A204.1 (cell line): ENCODE results near the gene SCG3.

ENCODE experiments used
- FAIRE-seq: peaks from 2 replicates; lab custom pipeline; 2012; peaks lifted over from hg19 to GRCh38; lab: Jason Lieb, UNC

The SCG3 gene

GRCh38 chr15:51727141-51727897 is 46.0 kb downstream of the SCG3 start:
- no peak for FAIRE-seq

- no peak for FAIRE-seq
Observed at GRCh38 chr15:51731549-51732267, 50.4 kb downstream of the SCG3 start.

DNA sequence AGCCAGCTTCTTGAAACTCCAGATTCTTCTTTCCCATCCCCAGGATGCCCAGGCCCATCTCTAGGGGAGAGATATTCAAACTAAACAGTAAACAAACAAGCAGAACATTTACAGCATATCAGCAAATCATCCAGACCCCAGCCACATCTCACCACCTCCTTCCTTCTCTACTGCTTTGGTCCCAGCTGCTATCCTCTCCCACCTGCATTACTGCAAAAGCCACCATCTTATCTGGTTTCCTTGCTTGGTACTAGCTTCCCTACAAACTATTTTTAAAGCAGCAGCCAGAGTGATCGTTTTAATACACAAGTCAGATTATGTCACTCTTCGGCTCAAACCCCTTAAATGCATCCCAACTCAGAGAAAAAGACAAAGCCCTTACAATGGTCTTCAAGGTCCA is 51.3 kb downstream of the SCG3 start:
- FAIRE-seq: no peak

DNA sequence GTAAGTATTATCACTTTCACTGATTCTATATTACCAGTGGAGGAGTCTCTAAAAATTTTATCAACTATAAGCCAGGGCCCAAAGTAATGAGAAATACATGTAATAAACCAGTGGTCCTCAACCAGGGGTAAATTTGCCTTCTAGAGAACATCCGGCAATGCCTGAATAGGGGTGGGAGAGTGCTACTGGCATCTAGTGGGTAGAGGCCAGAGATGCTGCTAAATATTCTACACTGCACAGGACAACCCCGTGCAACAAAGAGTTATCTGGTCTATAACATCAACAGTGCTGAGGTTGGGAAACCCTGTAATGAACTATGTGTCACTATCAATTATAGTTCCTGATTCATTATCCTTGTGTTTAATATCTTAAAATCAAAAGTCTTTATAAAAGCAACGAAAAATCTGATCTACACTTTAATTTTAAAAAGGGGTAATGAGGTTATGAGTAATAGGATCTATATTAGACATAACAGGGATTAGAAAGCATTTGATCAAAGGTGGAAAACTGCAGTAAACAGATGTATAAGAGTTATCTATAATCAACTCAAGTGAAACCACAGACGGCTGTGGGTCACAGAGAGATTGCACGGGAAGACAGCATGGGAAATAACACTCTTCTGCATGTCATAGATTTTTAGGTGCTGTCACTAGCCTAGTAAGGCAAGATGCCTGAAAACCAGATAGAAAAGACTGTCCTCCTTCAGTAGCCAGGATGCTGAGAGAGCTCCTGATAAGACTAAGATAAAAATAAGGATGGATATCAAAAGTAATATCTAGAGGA is 54.1 kb downstream of the SCG3 start:
- FAIRE-seq: no peak

DNA sequence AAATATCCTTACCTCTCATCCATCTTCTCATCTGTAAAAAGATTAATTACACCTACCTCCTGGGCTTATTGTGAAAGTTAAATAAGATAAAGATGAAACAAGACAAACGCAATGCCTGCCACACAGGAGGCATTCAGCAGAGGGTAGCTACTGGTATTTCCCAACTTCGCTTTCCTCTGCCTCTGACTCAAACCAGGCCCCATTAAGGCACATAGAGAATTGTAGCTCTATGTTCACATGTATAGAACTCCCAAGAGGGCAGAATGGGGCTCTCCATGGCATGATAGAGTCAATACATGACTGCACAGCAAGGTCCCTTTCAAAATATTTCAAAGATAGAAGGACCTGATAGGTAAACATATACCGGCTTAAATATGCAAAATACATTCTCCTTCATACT is 54.8 kb downstream of the SCG3 start:
- FAIRE-seq: no peak

DNA sequence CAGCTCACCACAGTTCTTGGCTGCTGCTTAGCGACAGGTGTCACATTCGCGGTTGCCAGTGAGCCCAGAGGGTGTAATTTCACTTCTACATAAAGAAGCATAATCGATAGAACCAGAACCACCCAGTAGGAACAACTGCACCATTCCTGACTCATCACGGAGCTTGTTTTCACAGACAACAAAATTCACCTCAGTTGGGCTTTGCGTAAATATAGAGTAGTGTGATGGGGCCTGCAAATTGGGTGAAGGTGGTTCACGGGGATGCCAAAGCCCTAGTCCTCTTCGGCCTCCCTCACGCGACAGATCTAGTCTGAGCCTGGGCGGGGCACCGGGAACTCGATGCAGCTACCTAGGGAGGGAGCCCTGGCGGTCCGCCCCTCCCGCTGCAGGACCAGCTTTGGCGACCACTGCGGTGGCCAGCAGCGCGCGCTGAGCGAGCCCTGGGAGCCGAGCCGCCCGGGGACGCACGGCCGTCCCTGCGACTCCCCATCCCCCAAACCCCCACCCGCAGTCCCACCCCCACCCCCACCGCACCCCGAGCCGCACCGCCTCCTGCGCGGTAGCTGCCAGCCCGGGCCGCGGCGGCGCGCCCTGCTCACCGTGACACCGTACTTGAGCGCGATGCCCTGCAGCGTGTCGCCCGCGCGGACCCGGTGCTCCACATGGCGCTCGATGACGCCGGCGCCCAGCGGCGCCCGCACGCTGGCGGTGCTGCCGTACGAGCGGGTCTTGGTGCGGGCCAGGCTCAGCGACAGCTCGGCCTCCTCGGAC is 55.6 kb downstream of the SCG3 start:
- FAIRE-seq: no peak

DNA sequence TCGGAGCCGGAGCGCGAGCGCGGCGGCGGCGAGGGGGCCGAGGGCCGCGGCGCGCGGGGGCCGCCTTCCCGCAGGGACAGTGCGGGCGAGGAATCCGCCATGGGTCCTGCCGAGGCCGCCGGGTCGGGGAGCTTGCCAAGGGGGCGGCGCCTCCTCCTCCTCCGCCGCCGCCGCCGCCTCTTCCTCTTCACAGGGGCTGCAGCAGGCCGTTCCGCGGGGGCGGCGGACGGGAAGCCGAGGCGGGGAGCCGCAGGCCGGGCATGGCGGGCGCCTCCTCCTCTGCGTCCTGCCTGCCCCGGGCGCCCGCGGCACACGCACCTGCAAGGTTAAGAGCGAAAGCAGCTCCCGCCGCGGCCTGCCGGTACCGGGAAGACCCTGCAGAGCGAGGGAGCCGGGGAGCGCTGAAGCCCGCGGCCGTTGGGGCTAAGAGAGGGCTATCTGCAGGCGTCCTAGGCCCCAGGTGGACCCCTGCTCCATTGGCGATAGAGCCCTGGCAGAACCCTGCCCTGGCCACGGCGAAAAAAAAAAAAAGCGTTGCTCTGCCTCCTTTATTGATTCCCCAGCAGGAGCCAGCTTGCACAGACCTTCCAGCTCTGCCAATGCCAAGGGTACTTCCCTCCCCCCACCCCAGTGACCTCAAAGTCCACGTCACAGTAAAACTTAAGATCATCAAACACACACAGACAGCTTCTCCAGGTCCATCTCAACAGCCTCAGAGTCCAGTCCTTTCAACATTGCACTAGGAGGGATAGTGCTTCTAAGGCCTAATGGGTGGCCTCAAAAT is 56.4 kb downstream of the SCG3 start, which contains the start of gene LYSMD2:
LYSMD2 (minus strand) TSS at position 134 of the 784 bp plus-strand sequence; CDS start at position 101, 33 bp downstream.
- no peak for FAIRE-seq

DNA sequence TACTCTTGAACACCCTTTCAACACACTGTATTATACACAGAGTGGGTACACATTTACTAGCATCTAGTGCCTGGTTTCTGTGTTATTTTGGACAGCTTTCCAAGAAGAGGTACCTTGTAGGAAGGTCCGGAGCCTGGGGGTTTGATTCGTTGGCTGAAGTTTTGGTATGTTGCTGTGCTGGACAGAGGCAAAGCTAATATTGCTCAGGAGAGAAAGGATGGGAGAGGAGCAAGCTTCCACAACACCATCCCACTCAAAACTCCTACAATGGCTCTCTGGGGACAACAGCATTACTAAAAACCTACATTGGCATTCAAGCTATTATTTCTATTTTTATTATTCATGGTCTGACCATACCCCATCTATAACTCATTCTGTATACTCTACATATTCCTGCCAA is 57.2 kb downstream of the SCG3 start:
- FAIRE-seq: no peak

GRCh38 chr15:51739061-51739712 is 57.9 kb downstream of the SCG3 start:
- no peak for FAIRE-seq

DNA sequence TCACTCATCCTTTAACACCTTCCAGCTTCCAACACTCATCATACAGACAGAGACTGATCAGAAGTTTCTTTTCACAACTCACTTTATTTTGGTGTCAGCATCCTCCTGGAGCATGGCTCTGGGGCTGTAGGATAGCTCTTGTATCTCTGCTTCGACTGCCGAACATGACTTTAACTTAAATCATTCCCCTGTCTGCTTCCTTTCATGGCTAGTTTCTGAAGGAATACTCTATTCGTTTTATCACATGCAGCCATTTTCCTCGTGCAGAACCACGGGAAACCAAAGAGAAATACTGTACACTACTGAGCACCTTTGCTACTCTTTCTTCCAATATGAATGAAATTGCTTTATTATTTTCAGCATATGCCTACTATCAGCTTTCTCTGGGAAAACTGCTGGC is 68.0 kb downstream of the SCG3 start:
- FAIRE-seq: no peak

GRCh38 chr15:51750186-51750585 is 68.9 kb downstream of the SCG3 start:
- FAIRE-seq: no peak

DNA sequence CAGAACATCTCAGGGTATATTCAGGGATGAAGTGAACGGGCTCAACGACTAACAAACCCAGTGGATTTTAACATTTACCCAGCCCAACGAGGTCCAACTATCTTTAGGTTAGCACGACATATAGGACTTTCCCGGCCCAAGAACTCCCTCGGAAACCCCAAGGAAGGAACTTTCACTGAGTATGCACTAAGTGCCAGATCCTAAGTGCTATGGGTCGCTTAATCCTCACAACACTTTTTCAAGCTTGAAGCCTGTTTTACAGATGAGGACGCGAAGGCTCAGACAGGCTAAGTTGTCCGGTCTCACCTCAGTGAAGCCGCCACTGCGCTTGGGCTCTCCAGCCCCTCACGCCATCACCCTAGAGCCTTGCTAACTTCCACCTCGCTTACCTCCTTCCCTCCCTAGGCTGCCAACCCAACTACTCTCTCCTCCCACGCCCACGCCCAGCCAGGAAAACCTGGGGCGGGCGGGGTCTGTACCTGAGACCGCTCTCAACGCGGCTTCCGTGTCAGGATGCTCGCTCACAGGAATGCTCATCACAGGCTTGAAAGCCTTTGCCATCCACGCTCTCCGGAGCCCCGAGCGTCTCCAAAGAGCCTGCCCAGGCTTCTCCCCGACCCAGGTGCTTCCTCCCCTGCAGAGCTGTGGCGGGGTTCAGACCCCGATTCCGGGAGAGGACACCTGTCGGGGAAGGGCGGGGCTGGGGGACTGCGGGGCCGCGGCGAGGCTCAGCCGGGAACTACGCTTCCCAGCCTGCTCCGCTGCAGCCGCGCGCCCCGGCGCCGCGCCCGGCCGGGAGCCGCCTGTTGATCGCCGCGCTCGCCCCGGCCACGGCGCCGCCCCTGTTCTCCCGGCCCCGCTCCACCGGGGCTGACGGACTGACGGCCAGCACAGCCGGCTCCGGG is 69.7 kb downstream of the SCG3 start, which contains the start of gene TMOD2:
TMOD2 (plus strand) TSS at position 806 of the 905 bp plus-strand sequence. CDS start 14,845 bp downstream, outside the sequence.
- no peak for FAIRE-seq

DNA sequence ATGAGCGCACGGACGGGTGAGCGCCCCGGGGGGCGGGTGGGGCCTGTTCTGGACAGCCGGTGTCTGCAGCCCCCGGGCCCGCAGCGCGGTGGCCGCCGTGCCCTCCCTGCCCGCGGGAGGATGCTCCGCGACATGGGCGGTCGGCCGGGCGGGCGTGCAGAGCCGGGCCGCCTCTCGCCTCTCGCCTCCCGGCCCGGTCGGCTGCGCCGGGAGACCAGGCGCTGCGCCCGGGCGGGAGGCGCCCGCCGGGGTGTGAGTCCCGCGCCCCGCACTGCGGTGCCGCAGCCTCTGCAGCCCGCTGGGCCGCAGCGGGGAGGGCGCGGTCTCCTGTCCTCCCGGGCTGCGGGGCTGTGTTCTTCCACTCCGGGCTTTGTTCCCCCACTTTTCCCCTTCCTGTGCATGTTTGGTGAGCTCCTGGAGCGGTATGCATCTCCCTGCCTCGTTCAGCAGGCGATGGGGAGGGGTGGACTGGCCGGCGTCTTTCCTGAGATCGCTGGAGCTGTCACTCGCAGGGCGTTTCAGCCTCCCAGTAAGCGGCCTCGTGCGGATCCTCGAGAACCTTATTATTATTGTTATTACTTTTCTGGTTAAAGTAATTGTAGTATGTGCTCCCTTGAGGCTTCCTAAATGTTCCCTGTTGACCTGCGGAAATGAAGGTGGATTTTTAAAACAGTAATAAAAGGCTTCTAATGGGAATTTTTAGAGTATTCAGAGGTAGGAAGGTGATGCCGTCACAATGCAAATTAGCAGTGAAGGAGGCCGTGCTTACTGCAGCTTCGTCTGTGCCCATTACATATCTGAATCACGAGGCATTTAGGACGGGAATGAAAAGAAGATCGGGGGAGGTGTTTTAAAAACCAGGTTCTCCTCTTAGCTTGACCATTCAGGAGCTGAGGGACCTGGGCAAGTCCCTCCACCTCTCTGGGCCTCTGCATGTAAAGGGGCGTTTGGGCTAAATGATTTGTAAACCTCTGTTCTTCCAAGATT is 70.7 kb downstream of the SCG3 start:
- FAIRE-seq: no peak

DNA sequence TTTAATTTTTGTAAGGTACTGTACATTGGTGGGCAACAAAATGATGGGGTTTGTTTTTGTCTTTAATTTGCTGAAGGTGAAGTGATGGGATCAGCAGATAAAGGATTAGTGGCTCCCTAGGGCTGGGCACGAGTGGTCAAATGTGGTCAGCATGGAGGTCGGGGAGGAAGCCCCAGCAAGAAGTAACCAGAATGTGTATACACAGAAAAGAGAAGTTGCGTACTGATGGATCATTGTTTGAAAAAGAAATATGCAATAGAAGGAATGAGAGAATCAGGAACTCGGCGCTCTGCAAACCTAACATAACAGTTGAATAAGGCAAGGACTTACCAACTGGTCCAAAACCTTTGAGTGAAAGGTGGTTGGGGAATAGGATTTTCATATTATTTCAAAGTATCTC is 71.6 kb downstream of the SCG3 start:
- FAIRE-seq: no peak

- no peak for FAIRE-seq
Observed at GRCh38 chr15:51754267-51754666, 73.0 kb downstream of the SCG3 start.

DNA sequence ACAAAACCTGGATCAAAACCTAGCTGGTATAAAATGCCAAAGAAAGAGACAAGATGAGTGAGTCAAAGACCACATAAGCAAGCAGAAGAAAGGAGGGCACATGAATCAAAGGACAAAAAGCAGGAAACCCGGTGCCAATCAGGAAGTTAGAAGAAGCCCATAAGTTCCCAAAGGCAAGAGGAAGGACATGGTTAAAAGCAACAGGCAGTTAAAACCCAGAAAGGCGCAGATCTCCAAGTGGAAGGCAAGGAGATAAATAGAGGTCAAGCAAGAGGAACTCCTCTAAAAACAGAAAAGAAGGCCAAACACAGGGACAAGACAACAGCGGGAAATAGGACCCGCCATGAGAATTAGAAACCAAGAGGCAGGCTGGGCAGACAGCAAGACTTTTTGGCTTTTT is 74.5 kb downstream of the SCG3 start:
- FAIRE-seq: no peak

GRCh38 chr15:51756482-51756881 is 75.2 kb downstream of the SCG3 start:
- no peak for FAIRE-seq

GRCh38 chr15:51757450-51757849 is 76.1 kb downstream of the SCG3 start:
- no peak for FAIRE-seq
